ENCODE measurements around the gene CAPS.

CAPS gene

GRCh38 chr19:5943045-5943444 lies 29.0 kb downstream of the CAPS start:
- Histone ChIP-seq H3K27me3 (no peaks in the 10 kb centered on the region), H3K36me3 (peaks cover 54 to 95% (median 74%) of the 10 kb centered on the region in 11 experiments), H3K4me3 (no peak overlapping the region), H3K9me3 (replicated peaks in 1 of 11) (no peaks in the 10 kb centered on the region), H3K9ac (peak overlapping the region in 2 of 11 experiments; percentile 21 to 42; a peak in 2 of 22 replicates), H3K4me1 (peaks cover 39 to 74% (median 71%) of the 10 kb centered on the region in 10 experiments), H3K4me2 (no peak overlapping the region), H4K20me1 (peaks cover 72 to 100% (median 100%) of the 10 kb centered on the region in 11 experiments; a peak in 20 of 22 replicates), H3K27ac (no peak overlapping the region)
- no peak for TF ChIP-seq Cebpa-rat (IDR thresholded peaks at IDR 0.05)

- Histone ChIP-seq H3K27me3 (no peaks in the 10 kb centered on the region), H3K36me3 (peaks cover 50 to 97% (median 68%) of the 10 kb centered on the region in 11 experiments), H3K4me1 (peaks cover 44 to 74% (median 71%) of the 10 kb centered on the region in 10 experiments), H3K4me2 (peak overlapping the region in 7 of 11 experiments; percentile 21 to 90 (median 42); a peak in 12 of 22 replicates), H3K4me3 (no peak overlapping the region), H4K20me1 (peaks cover 71 to 100% (median 100%) of the 10 kb centered on the region in 11 experiments; a peak in 20 of 22 replicates), H3K9ac (peak overlapping the region in 4 of 11 experiments; percentile 7 to 42 (median 18); a peak in 4 of 22 replicates), H3K27ac (no peak overlapping the region), H3K9me3 (replicated peaks in 1 of 11) (no peaks in the 10 kb centered on the region)
- TF ChIP-seq Cebpa-rat (IDR thresholded peaks at IDR 0.05) = no peak
Observed at GRCh38 chr19:5943623-5944022, 29.6 kb downstream of the CAPS start.

DNA sequence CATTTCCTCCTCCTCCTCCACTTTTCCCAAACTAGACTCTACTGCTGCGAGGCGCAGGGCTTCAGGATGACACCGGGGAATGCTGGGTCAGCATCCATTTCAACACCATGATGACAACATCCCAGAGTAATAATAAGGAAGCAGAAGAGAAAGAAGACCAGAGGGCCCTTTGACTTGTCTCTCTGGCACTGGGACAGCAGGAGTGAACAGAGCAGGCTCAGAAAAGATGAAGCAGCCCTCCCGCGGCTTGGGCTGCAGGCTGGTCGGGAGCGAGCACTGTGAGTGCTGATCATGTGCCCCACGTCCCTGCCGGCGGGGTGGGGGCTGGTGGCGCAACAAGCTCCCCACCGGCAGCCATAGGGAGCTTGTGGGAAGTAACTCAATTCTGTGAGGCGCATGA lies 33.4 kb downstream of the CAPS start:
- peak overlapping the region in 9 of 11 experiments; percentile 9 to 74 (median 49); a peak in 12 of 22 replicates for H3K27ac ChIP-seq
- H3K9ac ChIP-seq = peak overlapping the region in 5 of 11 experiments; percentile 8 to 63 (median 26); a peak in 5 of 22 replicates
- H3K27me3 ChIP-seq = no peaks in the 10 kb centered on the region
- H4K20me1 ChIP-seq = peaks cover 79 to 100% (median 100%) of the 10 kb centered on the region in 11 experiments
- H3K9me3 ChIP-seq (replicated peaks in 1 of 11) = no peaks in the 10 kb centered on the region
- H3K4me2 ChIP-seq = peak overlapping the region; percentile 81 to 94 (median 90)
- H3K4me1 ChIP-seq = peaks cover 82 to 94% (median 91%) of the 10 kb centered on the region in 10 experiments
- H3K4me3 ChIP-seq = no peak overlapping the region
- no peak for TF ChIP-seq Cebpa-rat (IDR thresholded peaks at IDR 0.05)
- H3K36me3 ChIP-seq = peaks cover 22 to 74% (median 42%) of the 10 kb centered on the region in 11 experiments; a peak in 20 of 22 replicates

DNA sequence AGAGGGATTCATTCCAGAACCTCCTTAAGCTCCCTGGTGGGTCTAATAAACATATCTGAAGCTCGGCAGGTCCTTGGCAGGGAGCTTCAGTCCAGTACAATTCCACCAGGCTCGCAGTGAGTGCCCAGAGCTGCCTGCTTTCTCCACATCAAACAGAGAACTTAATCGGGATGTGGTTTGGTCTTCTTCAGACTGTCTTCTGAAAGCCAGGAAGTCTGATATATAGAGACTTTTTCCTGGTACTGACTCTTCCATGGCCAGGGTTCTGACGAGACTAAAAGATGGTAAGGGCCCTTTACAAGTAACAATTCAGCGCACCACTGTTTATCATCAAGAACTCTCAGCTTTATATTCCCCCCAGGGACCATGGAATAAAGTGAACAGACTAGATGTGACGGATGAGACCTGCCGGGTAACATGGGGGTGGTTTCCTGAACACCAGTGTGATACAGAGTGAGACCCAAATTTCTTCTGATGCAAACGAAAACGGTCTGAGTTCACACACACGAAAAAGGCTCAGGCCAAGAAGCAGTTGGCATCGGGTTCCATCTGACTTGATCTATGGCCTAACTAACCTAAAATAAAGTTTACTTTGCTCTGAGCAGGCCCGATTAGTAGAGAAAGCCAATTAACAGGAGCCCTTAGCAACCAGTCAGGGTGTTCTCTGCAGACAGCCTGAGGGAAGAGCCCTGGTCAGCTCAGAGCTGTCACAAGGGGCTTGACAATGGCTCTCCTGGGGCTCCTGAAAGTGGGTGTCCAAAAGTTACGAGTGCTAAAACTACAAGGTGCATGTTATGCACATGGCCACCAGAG lies 34.9 kb downstream of the CAPS start:
- Histone ChIP-seq H3K27me3 (no peaks in the 10 kb centered on the region), H3K4me2 (peak overlapping the region; percentile 81 to 94 (median 90)), H3K27ac (peak overlapping the region; percentile 0 to 74 (median 42); a peak in 16 of 22 replicates), H4K20me1 (peaks cover 79 to 100% (median 100%) of the 10 kb centered on the region in 11 experiments), H3K9me3 (replicated peaks in 1 of 11) (no peaks in the 10 kb centered on the region), H3K4me3 (no peak overlapping the region), H3K9ac (peak overlapping the region; percentile 3 to 68 (median 43); a peak in 16 of 22 replicates), H3K4me1 (peaks cover 97 to 100% (median 100%) of the 10 kb centered on the region in 10 experiments), H3K36me3 (peaks cover 17 to 60% (median 37%) of the 10 kb centered on the region in 11 experiments; a peak in 19 of 22 replicates)
- TF ChIP-seq Cebpa-rat (IDR thresholded peaks at IDR 0.05) = no peak

DNA sequence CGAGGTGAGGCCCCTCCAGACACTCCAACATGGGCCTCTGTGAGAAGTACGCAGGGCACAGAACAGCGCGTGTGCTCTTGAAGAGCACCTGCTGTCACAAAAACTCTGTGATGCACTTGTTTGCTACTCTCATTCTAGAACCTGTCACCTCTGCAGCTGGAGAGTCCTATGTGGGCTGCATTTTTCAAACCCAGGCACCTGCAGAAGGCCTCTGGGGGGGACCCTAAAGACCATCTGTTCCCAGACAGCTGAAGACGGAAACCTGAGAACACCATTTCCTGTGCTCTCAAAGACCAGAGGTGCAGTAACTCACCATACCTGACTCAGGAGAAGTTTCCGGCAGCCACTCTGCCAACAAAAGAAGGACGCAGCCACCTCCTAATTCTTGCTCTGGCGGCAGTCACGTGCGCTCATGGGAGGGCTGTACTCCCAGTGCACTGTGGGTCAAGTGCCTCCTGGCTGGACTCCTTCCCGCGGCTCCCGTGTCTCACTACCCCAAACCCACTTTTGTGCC lies 35.8 kb downstream of the CAPS start:
- Histone ChIP-seq H3K9ac (peak overlapping the region in 2 of 11 experiments; percentile 4 to 50; a peak in 1 of 22 replicates), H3K4me2 (peak overlapping the region; percentile 81 to 94 (median 90)), H3K27me3 (no peaks in the 10 kb centered on the region), H4K20me1 (peaks cover 80 to 100% (median 100%) of the 10 kb centered on the region in 11 experiments), H3K4me1 (peaks cover 100% of the 10 kb centered on the region in 10 experiments), H3K4me3 (no peak overlapping the region), H3K9me3 (replicated peaks in 1 of 11) (no peaks in the 10 kb centered on the region), H3K36me3 (peaks cover 17 to 51% (median 35%) of the 10 kb centered on the region in 11 experiments; a peak in 19 of 22 replicates), H3K27ac (no peak overlapping the region)
- no peak for TF ChIP-seq Cebpa-rat (IDR thresholded peaks at IDR 0.05)

GRCh38 chr19:5950741-5951140 lies 36.7 kb downstream of the CAPS start:
- Histone ChIP-seq H3K27ac (peak overlapping the region in 1 of 11 experiments; percentile 67; a peak in 1 of 22 replicates), H4K20me1 (peaks cover 81 to 100% (median 100%) of the 10 kb centered on the region in 11 experiments), H3K36me3 (peaks cover 9 to 42% (median 30%) of the 10 kb centered on the region in 11 experiments; a peak in 19 of 22 replicates), H3K4me1 (peaks cover 100% of the 10 kb centered on the region in 10 experiments), H3K9me3 (replicated peaks in 1 of 11) (no peaks in the 10 kb centered on the region), H3K9ac (peak overlapping the region in 4 of 11 experiments; percentile 6 to 53 (median 26); a peak in 7 of 22 replicates), H3K4me2 (peak overlapping the region; percentile 81 to 94 (median 90)), H3K4me3 (no peak overlapping the region), H3K27me3 (no peaks in the 10 kb centered on the region)
- TF ChIP-seq Cebpa-rat (IDR thresholded peaks at IDR 0.05) = no peak

DNA sequence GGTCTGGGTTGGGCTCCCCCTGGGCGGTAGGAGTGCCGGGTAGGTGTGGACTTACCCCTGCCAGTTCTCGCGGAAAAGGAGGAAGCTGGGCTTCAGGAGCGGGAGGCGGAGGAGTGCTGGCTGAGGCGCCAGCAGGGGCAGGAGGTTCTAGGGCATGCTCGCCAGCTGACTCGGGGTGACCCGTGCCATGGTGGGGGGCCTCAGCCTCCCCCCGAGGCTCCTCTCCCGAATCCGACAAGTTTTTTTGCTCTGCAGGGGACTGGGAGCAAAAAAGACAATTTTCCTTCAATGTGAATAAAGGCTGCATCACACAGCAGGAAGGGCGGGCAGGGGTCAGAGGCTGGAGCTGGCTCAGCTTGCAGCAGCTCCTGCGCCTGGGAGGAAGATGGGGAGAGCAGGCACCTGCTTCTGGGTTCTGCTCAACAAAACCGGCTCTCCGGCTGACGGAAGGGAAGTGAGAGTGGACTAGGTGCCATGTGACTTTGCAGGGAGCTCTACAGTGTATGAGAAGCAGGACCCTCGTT lies 37.3 kb downstream of the CAPS start:
- peak overlapping the region in 3 of 10 experiments; percentile 6 to 28 (median 9); a peak in 4 of 20 replicates for H3K4me3 ChIP-seq
- peaks cover 7 to 38% (median 23%) of the 10 kb centered on the region in 11 experiments; a peak in 17 of 22 replicates for H3K36me3 ChIP-seq
- peak overlapping the region in 2 of 11 experiments; percentile 30 to 67; a peak in 4 of 22 replicates for H3K27ac ChIP-seq
- no peaks in the 10 kb centered on the region for H3K9me3 ChIP-seq (replicated peaks in 1 of 11)
- H3K27me3 ChIP-seq = no peaks in the 10 kb centered on the region
- TF ChIP-seq Cebpa-rat (IDR thresholded peaks at IDR 0.05) = no peak
- H3K4me2 ChIP-seq = peak overlapping the region; percentile 81 to 94 (median 90)
- peaks cover 81 to 100% (median 100%) of the 10 kb centered on the region in 11 experiments for H4K20me1 ChIP-seq
- peaks cover 96 to 100% (median 100%) of the 10 kb centered on the region in 10 experiments for H3K4me1 ChIP-seq
- H3K9ac ChIP-seq = peak overlapping the region in 8 of 11 experiments; percentile 6 to 53 (median 26); a peak in 12 of 22 replicates
